Measurements from ENCODE around the gene NCOA1.
"Not testable (repeated sequence)": the region's sequence is repeated elsewhere in the genome, so short reads cannot be mapped to it uniquely, and the experiment has no call there.

The NCOA1 gene

DNA sequence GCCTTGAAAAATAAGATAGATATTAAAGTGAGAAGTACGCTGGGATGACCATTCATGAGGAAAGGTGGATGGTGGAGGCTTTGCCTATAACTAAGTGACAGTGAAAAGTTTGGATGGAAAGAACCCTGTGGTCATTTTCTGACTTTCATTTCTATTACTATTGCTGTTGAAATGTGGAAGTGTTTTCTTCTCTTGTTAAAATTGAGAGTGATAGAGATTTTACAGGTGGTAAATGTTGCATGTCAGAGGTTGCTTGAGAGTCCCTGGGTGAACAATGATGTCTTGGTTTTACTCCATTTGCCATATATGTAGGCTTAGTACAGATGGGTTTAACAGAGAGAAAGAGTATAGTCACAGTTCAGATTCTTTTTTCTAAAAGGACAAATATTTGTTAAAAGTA, 18.4 kb downstream of the NCOA1 start:
- no peak for DNase-seq

DNA sequence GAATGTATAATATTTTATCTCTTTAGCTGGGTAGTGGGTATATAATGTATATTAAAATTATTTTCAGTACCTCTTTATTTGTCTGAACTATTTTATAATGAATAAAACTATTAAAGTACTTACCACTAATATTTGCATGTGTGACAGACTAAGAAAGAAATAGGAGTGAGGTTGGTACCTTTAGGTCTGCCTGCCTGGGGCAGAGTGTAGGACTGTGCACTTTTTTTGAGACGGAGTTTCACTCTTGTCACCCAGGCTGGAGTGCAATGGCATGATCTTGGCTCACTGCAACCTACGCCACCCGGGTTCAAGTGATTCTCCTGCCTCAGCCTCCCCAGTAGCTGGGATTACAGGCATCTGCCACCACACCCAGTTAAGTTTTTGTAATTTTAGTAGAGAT, 18.8 kb downstream of the NCOA1 start:
- no peak for DNase-seq

GRCh38 chr2:24510771-24511170, 19.7 kb downstream of the NCOA1 start:
- no peak for DNase-seq

DNA sequence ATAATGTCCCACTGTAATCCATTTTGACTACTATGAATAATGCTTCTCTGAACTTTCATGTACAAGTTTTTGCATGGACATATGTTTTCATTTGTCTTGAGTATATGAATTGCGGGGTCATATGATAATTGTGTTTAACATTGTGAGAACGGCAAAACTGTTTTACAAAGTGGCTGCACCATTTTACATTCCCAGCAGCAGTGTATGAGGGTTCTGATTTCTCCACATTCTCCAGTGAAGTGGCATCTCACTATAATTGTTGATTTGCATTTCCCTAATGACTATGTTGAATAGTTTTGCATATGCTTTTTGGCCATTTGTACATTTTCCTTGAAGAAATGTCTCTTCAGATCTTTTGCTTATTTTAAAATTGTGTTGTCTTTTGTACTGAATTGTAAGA, 20.1 kb downstream of the NCOA1 start:
- DNase-seq, result no peak

DNA sequence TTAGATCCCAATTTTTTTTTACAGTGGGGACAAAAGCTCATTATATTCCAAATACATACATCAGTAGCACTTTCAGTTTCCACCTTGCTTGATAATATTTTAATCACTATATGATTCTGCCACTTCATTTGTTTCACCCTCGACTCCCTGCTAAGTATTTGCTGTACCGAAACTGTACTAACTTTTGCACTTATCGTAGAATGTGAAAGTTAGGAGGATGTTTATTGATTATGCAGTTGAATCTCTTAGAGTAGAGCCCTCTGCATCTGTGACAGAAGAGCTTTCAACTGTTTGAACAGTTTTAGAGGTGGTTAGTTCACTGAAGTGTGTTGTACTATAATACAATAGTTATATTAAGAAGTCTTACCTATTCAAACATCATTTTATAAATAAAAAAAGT, 20.8 kb downstream of the NCOA1 start:
- no peak for DNase-seq

DNA sequence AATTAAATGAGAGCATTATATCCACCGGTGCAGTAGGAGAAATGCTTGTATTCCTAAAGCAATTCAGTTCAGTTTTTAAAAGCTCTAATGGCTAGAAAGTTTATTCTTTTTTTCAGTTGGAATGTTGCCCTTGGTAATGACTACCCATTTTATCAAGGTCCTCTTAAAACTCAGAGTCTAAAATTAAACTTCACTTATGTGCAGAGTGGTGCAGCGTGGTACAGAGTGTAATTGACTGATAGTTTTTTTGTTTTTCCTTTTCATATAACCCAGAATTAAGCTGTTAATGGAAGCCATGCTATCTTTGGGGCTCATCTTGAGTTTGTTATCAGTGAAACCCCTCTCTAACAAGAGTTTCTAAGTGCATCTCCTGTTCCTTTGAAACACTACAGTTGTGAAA, 21.4 kb downstream of the NCOA1 start:
- DNase-seq, result no peak

GRCh38 chr2:24512831-24513230, 21.8 kb downstream of the NCOA1 start:
- no peak for DNase-seq

DNA sequence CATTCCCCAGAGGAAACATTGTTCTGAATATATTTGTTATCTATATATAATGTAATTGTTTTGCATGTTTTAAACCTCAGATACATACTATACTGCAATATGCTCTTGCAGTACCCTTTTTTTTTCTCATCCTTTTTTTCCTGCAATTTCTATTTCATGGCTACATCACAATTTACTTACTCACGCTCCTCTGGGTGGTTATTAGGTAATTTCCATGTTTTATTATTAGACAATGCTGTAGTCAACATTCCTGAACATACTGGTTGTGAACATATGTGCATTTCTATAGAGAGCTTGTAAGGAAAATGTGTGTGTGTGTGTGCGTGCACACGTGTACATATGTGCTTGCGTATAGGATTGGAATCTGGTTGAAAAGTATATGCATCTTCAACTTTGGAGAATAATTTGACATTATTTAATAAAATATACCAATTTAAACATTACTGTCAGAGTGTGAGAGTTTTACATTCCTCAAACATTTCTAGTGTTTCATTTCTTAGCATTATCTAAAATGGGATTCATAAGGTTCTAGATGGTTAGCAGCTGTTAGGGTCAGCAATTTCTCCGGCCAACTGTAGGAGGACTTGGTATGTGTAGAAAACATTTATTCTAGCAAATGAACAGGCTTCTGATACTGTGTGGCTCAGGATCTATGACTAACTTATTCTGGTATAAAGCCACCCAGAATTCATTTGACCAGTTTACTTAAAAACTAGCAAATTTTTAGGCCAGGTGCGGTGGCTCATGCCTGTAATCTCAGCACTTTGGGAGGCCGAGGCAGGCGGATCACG, 22.4 kb downstream of the NCOA1 start:
- no peak for DNase-seq

GRCh38 chr2:24514820-24515219, 23.8 kb downstream of the NCOA1 start:
- DNase-seq, result no peak

DNA sequence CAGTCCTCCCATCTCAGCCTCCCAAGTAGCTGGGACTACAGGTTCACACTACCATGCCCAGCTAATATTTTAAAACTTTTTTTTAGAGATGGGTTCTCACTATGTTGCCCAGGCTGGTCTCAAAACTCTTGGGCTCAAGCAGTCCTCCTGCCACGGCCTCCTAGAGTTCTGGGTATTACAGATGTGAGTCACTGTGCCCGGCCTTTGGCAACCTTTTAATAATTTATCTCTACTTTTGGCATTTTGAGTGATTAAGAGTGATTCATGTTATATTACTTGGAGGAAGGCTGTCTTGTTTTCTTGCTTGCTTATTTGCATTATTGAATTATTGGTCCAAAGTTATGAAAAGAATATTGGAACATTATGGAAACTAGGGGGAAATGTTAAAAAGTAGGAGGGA, 24.3 kb downstream of the NCOA1 start:
- no peak for DNase-seq

- DNase-seq, result peak; percentile 2
Measured at GRCh38 chr2:24515831-24516230, 24.8 kb downstream of the NCOA1 start.

GRCh38 chr2:24517247-24517646, 26.2 kb downstream of the NCOA1 start:
- DNase-seq, result no peak

- DNase-seq, result no peak
Measured at GRCh38 chr2:24520175-24520574, 29.1 kb downstream of the NCOA1 start.

DNA sequence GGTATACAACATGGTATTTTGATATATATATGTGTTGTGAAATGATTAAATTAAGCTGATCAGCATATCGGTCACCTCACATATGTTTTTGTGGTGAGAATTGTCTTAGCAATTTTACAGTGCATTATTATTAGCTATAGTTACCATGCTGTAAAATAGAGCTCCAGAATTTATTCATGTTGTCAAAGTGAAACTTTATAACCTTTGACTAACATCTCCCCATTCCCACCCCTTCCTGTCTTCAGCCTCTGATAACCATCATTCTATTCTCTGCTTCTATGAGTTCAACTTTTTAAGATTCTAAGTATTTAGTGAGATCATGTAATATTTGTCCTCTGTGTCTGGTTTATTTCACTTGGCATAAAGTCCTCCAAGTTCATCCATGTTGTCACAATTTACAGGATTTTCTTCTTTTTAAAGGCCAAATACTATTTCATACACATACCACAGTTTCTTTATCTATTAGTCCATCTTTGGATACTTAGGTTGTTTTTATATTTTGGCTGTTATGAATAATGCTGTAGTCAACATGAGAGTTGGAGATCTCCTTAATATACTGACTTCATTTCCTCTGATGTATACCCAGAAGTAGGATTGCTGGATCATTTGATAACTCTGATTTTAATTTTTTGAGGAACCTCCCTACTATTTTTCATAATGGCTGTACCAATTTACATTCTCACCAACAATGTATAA, 30.3 kb downstream of the NCOA1 start:
- DNase-seq, result no peak

GRCh38 chr2:24521975-24522639, 31.1 kb downstream of the NCOA1 start:
- no peak for DNase-seq

DNA sequence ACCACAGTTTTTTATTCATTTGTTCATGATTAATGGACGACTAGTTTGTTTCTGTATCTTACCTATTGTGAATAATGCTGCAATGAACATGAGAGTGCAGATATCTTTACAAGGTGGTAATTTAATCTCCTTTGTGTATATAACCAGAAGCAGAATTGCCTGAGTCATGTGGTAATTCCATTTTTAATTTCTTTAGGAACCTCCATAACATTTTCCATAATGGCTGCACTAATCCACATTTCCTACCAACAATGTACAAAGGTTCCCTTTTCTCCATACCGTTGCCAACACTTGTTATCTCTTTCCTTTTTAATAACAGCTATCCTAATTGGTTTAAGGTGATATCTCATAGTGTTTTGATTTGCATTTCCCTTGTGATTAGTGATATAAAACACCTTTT, 36.5 kb downstream of the NCOA1 start:
- DNase-seq, result no peak

GRCh38 chr2:24530796-24531195, 39.7 kb downstream of the NCOA1 start:
- no peak for DNase-seq

- not testable (repeated sequence) for DNase-seq
Measured at GRCh38 chr2:24531610-24532009, 40.6 kb downstream of the NCOA1 start.

DNA sequence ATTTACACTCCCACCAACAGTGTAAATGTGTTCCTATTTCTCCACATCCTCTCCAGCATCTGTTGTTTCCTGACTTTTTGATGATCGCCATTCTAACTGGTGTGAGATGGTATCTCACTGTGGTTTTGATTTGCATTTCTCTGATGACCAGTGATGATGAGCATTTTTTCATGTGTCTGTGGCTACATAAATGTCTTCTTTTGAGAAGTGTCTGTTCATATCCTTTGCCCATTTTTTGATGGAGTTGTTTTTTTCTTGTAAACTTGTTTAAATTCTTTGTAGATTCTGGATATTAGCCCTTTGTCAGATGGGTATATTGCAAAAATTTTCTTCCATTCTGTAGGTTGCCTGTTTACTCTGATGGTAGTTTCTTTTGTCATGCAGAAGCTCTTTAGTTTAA, 41.0 kb downstream of the NCOA1 start:
- not testable (repeated sequence) for DNase-seq

- DNase-seq, result not testable (repeated sequence)
Measured at GRCh38 chr2:24533574-24533973, 42.5 kb downstream of the NCOA1 start.

DNA sequence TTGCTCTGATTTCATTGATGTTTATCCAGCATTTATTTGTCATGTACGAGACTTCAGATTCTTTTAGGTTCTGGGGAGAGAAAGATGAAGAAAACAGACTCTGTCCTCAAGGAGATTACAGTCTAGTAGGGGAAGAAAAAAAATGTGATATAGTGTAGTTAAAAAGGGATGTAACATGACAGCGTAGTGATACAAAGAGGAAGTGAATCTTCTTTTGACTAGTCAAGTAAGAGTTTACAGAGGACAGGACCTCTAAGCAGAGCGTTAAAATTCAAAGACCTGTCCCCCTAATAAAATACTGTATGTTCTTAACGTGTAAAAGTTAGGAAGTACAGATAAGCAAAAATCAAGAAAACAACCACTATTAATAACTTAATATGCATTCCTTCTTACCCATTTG, 47.7 kb downstream of the NCOA1 start:
- no peak for DNase-seq

- no peak for DNase-seq
Measured at GRCh38 chr2:24539258-24539657, 48.2 kb downstream of the NCOA1 start.

DNA sequence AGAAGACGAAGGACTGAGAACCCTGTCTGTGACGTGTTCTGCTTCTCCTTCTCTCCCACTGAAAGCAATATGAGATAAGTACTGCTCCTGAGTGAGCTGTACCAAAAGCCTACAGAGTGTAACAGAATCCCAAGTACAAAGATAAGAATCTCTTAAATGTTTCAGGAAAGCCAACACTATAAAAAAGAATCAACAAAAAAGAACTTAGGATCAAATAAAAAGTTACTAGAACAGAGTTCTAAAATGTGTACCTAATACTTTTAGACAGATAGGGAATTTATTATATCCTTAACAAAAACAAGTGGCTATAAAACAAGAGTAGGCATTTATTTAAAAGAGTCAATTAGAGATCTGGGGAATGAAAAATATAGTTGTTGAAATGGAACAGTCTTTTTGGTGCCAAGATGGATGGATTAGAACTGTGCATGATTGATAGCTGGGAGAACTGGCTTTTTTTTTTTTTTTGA, 49.0 kb downstream of the NCOA1 start:
- no peak for DNase-seq

DNA sequence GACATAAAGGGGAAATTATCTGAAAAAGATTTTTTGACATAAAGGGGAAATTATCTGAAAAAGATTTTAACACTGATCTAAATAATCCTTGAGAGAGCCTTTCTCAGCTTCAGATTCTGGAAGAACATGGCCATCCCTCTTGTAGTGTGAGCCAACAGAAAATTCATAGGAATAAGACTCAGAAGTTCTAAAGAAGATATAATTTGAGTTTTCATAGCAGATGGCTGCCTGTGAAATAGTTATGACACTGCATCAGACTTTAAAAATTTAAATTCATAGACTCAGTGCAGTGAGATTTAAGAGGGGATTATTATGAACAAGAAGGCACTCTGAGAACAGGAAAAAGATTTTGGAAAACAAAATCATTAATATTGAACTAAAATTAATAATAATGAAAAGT, 50.6 kb downstream of the NCOA1 start:
- no peak for DNase-seq

Measured in NCI-H69 (cell line).